LoVo (cell line): ENCODE data around the gene SIRT5.
A peak's percentile ranks its signal among the peaks of the same experiment; 100 is the strongest.

Source experiments
- DNase-seq: peaks from one replicate; pipeline ENCODE4 v3.0.0-alpha.2; 2016; ENCODE audit warnings: low spot score

The SIRT5 gene

DNA sequence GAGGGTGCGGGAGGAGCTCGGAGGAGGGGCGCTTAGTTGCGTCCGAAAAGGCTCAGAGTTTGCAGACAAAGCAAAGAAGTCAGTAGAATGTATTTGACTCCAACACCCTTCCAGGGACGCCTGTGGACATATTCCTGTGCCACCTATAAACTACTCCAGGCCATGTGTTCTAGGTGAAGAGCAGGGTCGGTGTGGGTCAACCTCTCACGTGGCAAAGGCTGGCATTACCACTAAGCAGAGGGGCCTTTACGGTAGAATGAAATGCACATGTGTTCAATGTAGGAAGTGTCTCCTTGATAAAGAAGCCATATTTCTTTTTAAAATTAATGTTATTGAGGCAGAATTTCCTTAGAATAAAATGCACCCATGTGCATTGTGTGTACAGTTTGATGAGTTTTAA, 15.4 kb downstream of the SIRT5 start:
- no peak for DNase-seq

DNA sequence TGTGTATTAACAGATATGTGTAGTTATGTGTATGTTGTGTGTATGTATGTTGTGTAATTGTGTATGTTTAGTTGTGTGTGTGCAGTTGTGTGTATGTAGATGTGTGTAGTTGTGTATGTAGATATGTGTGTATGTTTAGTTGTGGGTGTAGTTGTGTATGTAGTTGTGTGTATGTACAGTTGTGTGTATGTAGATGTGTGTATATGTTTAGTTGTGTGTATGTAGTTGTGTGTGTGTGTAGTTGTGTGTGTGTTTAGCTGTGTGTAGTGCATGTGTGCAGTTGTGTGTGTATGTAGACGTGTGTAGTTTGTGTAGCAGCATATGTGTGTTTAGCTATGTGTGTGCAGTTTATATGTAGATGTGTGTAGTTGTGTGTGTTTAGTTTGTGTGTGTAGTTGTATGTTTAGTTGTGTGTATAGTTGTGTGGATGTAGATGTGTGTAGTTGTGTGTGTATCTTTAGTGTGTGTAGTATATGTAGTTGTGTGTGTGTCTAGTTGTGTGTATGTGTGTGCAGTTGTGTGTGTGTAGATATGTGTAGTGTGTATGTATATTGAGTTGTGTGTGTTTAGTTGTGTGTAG, 16.3 kb downstream of the SIRT5 start:
- DNase-seq, result no peak

DNA sequence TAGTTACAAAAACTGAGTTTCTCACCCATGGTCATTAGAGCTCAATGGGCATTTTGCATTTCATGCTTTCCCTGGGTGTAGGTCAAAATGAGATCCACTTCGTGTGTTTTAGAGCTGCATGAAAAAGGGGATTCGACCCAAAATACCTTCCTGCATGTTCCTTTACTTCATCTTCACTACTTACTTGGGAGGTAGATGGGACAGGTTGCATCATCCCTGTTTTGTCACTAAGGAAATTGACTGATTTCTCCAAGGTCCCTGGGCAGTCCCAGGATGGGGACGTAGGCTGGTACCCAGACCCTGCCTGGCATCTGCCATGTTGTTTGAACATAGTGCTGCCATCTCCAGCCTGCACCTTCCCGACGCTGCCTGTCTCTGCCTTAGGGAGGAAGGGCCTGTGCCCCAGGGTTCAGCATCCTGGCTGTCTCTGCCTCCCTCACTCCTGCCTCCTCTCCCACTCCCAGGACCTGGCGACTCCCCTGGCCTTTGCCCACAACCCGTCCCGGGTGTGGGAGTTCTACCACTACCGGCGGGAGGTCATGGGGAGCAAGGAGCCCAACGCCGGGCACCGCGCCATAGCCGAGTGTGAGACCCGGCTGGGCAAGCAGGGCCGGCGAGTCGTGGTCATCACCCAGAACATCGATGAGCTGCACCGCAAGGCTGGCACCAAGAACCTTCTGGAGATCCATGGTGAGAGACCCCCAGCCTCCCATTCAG, 17.0 kb downstream of the SIRT5 start:
- DNase-seq, result no peak

DNA sequence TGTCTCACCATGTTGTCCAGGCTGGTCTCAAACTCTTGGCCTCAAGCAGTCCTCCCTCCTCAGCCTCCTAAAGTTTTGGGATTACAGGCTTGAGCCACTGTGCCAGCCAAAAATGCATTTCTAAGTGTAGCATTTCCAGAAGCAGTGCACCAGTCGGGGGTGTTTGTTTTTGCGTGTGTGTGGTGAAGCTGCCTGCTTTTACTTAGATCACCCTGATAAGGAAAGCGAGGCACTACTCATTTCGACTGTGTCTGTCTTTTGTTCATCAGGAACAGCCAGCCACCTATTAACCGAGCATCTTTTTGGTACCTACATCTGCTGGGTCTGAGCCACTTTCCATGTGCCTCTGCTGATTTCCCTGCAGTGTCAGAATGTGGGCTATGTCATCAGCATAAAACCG, 18.7 kb downstream of the SIRT5 start:
- DNase-seq, result no peak

DNA sequence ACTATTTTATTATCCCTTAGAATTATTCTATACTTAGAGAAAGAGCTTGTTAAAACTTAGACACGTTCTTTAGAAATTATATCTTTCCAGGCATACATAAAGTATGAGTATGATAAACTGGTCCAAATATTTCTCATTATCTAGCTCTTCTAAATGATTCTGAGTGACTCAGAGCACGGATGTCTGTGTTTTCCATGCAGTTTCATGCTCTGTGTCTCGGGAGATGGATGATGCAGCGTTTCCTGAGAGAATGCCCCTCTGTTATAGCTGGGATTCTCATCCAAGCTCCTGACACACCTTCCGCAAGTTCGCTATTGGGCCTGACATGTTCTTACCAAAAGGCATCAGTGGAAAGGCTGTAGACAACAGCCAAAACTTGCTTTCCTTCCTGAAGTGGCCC, 19.3 kb downstream of the SIRT5 start:
- DNase-seq, result no peak

DNA sequence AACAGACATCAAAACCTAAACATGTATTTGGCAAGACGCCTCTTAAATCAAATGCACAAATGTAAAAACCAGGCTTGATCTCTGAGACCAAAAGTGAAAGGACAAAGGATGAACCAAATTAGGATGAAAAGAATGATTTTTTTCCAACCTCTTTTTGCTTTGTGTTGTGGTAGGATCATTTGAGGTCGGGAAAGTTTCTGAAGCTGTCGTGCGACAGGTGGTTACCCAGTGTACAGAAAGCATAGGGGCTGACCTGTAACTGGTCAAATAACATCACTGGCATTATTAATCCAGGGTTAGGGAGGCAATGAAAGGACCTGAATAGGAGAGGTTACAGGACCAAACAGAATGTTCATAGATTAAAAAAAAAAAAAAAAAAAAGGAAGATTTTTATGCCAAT, 22.7 kb downstream of the SIRT5 start:
- DNase-seq, result no peak

DNA sequence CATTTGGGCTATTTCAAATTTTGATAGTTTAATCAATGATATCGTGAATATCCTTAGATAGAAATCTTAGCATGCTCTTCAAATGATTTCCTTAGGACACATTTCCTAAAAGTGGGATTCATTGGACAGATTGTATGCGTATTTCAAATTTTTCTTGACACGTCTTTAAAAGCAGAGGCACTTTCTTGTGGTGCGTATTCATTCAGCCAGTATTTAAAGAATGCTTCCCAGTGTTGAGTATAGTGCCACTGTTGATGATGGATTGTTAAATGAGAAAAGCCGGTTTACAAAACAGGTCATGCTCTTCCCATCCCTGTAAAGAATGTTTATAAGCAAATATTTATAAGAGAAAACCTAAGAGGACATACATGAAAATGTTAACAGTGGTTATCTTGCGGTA, 25.6 kb downstream of the SIRT5 start:
- no peak for DNase-seq

DNA sequence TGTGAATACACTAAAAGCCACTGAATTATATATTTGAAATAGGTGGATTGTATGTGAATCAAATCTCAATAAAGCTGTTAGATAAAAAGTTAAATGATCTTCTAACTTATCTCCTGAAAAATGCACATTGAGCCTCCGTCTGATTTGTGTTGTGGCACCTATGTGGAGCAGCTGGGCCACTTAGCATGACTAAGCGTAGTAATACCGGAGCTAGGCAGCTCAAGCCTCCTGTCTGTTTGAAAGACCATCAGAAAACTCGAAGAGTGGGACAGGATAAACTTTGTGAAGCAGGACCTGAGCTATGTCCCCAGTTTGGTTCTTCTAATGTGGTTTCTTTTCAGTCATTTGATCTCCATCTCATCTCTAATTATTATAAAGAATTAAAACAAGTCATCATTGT, 29.7 kb downstream of the SIRT5 start:
- DNase-seq, result no peak

DNA sequence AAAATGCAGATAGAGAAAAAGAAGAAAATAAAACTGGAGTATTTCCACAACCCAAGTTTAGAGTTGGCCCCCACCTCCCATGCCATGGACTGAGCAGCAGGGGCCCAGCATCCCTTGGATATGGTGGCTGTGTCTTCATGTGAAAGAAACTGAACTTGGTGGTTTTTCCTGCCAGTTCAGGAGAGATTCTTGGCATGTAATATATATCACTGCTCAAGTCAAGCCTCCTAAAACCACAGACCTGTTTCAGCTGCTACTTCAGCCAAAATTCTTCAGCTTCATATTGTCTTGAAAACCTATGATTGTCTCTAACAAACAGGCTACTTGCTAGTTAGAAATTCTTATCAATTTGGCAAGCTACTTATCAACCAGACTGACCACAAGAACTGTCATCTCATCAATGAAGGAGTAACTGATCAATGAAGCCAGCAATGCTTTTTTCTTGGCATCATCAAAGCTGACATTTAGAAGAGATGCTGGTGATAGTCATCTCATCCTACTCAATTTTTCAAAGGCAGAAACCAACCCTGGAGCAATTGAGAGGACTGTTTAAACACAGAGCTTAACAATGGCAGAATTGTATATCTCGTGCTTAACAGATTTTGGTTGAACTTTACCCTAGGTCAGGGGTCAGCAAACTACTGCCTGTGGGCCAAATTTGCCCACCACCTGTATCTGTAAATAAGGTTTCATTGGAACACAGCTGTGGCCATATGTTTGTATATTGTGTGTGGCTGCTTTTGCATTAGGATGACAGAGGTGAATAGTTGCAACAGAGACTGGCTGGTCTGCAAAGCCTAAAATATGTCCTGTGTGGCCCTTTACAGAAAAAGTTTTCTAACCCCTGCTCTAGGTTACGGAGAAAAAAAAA, 30.4 kb downstream of the SIRT5 start:
- no peak for DNase-seq

DNA sequence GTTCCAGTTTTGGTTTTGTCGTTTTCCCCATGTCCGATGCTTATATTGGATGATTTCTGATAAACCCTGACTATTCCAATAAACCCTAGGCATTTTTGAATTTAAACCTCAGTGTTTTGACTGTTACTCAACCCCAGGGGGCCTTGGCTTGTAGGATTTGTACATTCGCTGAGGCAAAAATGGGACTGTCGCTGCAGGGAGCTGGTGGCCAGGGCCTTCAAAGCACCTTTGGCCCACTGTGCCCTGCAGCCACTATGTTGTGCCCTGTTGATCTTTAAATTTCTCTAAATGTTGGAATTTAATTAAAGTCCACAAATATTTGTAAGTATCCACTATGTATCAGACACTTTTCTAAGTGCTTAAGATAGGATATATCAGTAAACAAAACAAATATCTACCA, 31.2 kb downstream of the SIRT5 start:
- no peak for DNase-seq

DNA sequence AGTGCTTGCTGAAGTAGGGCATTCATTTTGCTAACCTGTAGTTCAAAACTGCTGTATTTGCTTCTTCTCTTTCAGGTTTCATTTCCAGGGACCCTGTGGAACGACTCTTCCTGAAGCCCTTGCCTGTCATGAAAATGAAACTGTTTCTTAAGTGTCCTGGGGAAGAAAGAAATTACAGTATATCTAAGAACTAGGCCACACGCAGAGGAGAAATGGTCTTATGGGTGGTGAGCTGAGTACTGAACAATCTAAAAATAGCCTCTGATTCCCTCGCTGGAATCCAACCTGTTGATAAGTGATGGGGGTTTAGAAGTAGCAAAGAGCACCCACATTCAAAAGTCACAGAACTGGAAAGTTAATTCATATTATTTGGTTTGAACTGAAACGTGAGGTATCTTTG, 37.3 kb downstream of the SIRT5 start:
- DNase-seq, result no peak

DNA sequence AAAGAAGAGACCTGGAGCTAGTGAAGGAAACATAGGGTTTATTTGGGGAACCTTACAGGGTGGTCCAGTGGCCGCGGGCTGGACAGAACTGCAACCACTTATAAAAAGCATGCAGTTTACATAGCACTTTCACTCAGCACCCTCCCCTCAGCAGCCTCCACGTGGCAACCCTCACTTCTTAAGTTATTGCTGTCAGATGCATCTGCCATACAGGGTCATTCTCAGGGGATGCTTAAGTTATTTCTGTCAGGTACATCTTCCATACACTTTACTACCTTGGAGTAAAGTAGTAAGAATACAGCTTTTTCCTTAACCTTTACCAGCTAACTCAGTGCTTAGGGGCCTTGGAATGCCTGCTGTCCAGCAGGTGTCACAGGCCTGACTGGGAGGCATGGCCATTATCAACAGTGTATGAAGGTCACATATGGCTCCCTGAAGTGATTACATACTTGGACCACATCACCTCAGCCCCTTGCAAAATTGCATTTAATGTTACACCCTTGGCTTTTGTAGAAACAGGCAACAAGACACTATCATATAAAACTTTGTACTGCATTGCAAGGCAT, 38.7 kb downstream of the SIRT5 start:
- DNase-seq, result no peak

DNA sequence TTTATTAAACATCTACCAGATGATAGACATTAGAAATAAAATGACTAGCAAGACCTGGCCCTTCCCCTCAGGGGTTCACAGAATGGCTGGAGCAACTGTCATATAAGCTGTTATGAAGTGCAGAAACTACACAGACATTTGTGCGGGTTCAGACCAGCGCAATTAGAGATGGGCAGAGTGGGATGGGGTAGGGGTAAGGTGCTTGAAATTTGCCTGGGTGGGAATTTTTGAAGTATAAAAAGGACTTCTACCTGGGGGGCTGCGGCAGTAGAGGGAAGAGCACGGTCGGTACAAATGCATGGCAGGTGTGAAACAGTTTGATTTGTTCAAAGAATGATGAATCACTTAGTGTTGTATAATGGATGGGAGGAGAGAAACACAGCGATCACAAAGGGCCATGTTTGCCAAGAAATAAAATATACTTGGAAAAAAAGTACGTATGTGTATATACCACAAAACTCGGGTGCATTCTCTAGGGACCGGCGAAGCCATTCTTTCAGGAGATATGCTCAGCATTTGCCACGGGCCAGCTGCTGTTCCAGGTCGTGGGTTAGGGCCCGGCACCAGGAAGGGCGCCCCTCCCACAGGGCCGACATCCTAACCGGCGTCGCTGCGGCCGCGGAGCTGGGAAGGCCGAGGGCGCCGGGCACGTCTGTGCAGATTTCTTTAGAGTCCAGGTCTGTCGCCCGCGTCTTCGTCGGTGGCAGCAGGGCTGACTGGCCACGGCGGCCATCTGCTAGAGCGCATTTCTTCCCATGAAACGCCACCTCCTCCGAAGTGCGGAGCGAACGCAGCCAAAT, 39.9 kb downstream of the SIRT5 start:
- peak; percentile 51 for DNase-seq

DNA sequence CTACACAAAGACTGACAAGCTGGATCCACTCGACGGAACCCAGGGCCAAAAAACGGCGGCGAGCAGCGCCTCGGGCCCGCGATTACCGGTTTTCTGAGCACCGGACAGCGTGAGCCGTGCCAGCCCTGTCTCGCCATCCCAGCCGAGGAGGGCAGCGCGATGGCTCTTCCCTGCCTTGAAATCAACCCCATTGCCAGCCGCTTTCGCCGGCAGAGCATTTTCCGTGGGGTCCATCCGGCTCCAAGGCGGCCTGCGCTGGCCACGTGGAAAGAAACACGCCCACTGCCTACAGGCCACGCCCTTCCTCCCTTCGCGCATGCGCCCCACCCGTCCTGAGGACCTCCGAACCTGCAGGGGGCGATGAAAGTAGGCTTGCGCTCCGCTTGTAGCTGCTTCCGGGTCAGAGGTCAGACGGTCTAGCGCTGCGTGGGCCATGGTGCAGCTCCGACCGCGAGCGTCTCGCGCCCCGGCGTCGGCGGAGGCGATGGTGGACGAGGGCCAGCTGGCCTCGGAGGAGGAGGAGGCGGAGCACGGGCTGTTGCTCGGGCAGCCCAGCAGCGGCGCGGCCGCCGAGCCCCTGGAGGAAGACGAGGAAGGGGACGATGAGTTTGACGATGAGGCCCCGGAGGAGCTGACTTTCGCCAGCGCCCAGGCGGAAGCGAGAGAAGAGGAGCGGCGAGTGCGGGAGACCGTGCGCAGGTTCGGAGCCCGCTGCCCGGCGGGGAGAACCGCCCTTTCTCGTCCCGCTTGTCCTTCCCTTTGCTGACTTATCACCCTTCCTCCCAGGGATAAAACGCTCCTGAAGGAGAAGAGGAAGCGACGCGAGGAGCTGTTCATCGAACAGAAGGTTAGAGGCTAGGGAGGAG, 40.8 kb downstream of the SIRT5 start, which contains the start of gene NOL7:
Gene NOL7 (plus strand): TSS at position 410 of the 866 bp plus-strand sequence. CDS start 24 bp downstream, at position 434.
- peak; percentile 98 for DNase-seq

DNA sequence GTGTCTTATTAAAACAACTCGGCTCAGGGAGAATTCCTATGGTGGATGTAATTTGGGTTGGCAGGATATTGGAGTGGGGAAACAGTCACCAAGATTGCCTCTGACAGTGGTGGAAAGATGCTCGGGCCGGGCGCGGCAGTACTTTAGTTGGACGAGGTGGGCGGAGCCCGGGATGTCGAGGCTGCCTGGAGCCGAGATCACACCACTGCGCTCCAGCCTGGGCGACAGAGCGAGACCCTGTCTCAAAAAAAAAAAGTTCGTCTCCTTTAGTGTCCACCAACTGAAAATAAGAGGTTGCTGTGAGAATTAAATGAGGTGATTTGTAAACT, 41.4 kb downstream of the SIRT5 start:
- peak; percentile 47 for DNase-seq

DNA sequence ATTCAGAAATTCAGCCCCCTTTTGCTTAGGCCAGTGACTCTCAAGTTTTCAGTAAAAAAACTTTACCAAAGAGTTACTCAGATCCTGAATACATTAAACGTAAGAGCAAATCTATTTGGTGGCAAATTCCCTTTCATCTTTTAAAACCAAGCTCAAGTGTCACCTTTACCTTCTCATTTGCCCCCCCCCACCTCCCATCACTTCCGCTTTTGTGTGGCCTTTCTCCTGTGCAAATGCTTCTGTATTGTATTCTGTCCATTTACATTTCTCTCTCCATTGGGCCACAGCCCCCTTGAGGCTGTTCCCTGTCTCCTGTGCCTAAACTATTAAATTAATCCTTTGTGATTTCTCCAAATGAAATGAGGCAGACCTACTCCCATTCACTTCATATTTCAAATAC, 42.7 kb downstream of the SIRT5 start:
- DNase-seq, result no peak

DNA sequence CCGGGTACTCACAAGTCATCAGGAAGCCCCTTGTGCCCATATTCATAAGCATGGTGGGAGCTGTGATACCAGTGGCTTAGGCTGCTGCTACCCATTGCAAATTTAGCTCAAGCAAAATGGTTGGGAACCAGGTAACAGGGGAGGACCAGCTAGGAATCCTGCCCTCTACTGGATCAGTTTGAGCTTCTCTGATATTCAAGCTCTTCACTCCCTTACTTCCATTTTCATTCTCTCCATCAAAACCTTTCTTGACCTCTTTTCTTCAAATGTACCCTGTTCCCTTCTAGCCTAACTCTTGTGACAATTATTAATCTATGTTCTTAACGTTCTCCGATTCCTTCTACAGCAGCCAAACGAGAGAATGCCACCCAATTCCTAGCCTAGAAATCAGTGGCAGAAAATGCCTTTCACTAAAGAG, 50.5 kb downstream of the SIRT5 start:
- peak; percentile 20 for DNase-seq

DNA sequence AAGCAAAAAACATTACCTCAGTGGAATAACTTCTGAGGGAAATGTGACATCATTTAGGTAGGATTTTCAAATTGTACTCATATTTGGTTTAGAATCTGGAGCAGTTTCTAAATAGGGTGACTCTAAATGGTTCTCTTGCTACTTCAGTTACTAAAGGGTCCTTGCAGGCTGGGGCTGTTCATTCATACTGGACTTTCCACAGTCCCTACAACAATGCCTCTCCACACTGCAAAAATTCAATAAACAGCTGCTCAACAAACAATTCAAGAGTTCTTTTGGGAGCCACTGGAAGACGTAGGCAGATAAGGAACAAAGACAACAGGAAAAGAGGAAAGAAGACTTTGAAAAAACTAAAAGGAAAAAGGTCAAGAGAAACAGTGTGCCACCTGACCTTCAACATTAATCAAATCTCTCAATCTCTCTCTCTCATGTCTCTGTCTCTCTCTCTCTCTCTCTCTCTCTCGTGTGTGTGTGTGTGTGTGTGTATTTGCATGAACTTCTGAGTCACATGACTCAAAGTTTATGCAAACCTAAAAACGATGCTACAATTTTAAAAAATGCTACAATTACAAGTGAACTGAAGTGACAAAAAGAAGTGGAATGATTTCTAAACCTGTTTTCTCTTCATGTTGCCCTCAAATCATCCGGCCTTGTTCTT, 55.2 kb downstream of the SIRT5 start:
- no peak for DNase-seq

DNA sequence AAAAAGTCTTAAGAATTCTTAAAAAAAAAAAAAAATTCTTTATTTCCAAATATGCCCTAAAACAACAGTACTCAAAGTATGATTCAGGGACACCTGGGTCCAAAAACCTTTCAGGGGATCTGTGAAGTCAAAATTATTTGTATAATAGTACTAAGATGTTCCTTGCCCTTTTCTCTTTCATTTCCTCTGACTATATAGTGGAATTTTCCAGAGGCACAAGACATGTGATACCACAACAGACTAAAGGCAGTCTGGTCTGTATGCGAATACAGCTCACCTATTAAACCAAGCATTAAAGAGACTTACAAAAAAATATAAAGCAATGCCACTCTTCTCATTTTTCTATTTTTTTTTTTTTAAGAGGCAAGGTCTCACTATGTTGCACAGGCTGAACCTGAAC, 56.1 kb downstream of the SIRT5 start:
- DNase-seq, result no peak

DNA sequence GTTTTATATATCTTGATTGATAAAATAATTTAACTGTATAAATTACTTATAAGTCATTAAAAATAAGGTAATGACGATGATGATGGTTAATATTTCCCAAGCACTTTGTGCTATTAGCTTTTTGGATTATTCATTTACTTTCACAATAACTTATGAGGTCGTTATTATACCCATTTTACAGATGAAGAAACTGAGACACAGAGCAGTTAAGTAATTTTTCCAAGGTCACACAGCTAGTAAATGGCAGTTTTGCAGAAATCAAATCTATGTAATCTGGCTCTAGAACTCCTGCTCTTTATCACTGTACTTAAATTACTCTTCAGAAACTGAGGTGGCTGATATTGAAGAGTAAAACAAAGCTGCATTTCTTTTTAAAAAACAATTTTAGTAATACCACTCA, 58.9 kb downstream of the SIRT5 start:
- DNase-seq, result no peak
